Stimulated activated CD4-positive, alpha-beta T cell treated with anti-CD3 and anti-CD28 coated beads, Interleukin-15, amount 100 ng/mL, for 1 hour (primary cell): ENCODE results near the gene SLC35A2.

Experiments
- DNase-seq, 2 donors: peaks; one replicate each; pipeline ENCODE4 v3.0.0-alpha.2; 2020; ENCODE audit warnings: low read depth in 1 of 2, low spot score in 1 of 2

SLC35A2 gene

GRCh38 chrX:48911412-48912182, at the start of gene SLC35A2:
SLC35A2 (minus strand) TSS chrX:48911646; CDS start chrX:48911636, 10 bp downstream.
- DNase-seq = peak; percentile 69 to 77

GRCh38 chrX:48960291-48960690, 48.8 kb upstream of the SLC35A2 start:
- DNase-seq = no peak

GRCh38 chrX:48958635-48959094, 47.2 kb upstream of the SLC35A2 start:
- DNase-seq = no peak

GRCh38 chrX:48957827-48958634, 46.6 kb upstream of the SLC35A2 start:
- DNase-seq = peak; percentile 84 to 87

- DNase-seq = peak; percentile 43 to 61
These were observed 46.0 kb upstream of the SLC35A2 start, which contains the start of gene OTUD5 for GRCh38 chrX:48957477-48957826. OTUD5 (minus strand) TSS chrX:48957607; CDS start chrX:48957570, 37 bp downstream.

GRCh38 chrX:48956728-48957414, 45.4 kb upstream of the SLC35A2 start:
- DNase-seq = peak in 1 of 2 donors; percentile 41

- DNase-seq = no peak
These were observed 37.1 kb upstream of the SLC35A2 start for GRCh38 chrX:48948589-48948988.

GRCh38 chrX:48945517-48946348, 34.3 kb upstream of the SLC35A2 start:
- no peak for DNase-seq

- no peak for DNase-seq
These were observed 31.4 kb upstream of the SLC35A2 start for GRCh38 chrX:48942895-48943294.

GRCh38 chrX:48940404-48940955, 29.0 kb upstream of the SLC35A2 start:
- no peak for DNase-seq

GRCh38 chrX:48939524-48940228, 28.2 kb upstream of the SLC35A2 start:
- DNase-seq = no peak

- DNase-seq = peak; percentile 41 to 42
These were observed 27.4 kb upstream of the SLC35A2 start for GRCh38 chrX:48938721-48939425.

GRCh38 chrX:48937054-48937907, 25.8 kb upstream of the SLC35A2 start:
- peak; percentile 70 to 78 for DNase-seq

GRCh38 chrX:48936429-48937053, 25.1 kb upstream of the SLC35A2 start:
- no peak for DNase-seq

GRCh38 chrX:48935301-48935670, 23.8 kb upstream of the SLC35A2 start:
- DNase-seq = no peak

GRCh38 chrX:48934581-48935300, 23.3 kb upstream of the SLC35A2 start:
- no peak for DNase-seq

- DNase-seq = no peak
These were observed 22.3 kb upstream of the SLC35A2 start for GRCh38 chrX:48933757-48934156.
